Cardiac muscle cell (in vitro differentiated cells and primary cell): ENCODE measurements around the gene TADA1. TPM values are rescaled to one million over a fixed set of nuclear protein-coding genes. Genes with fewer than 3 reads are reported as not detected.
A peak's percentile ranks its signal among the peaks of the same experiment; 100 is the strongest.
"Not testable (repeated sequence)": the region's sequence is repeated elsewhere in the genome, so short reads cannot be mapped to it uniquely, and the experiment has no call there.

Experiments
- DNase-seq, 2 donors: peaks; one replicate each; pipeline versions ENCODE4 v3.0.0 to v3.0.0-alpha.2; 2010 to 2017; ENCODE audit warnings: low read depth in 1 of 2, low spot score in 1 of 2
- H3K27ac ChIP-seq: fragments of 200-600 bp; sonication (generic); 2 replicates; pipeline ENCODE4 v1.5.1; 2016
- H3K27me3 ChIP-seq: fragments of 200-600 bp; sonication (generic); 2 replicates; pipeline ENCODE4 v1.6.0; 2016; ENCODE audit warnings: control low read depth
- H3K36me3 ChIP-seq: fragments of 200-600 bp; sonication (generic); 2 replicates; pipeline ENCODE4 v1.5.1; 2016; ENCODE audit warnings: control low read depth
- H3K4me1 ChIP-seq: fragments of 200-600 bp; sonication (generic); 2 replicates; pipeline ENCODE4 v1.8.1; 2017; ENCODE audit warnings: low read depth, mild to moderate bottlenecking, mixed run types
- H3K4me3 ChIP-seq: fragments of 200-600 bp; sonication (generic); 2 replicates; pipeline ENCODE4 v1.5.1; 2016; ENCODE audit warnings: mild to moderate bottlenecking
- H3K9me3 ChIP-seq: fragments of 200-600 bp; sonication (generic); 2 replicates; pipeline ENCODE4 v1.5.1; 2017; ENCODE audit warnings: low read depth, mild to moderate bottlenecking, control low read depth
- polyA plus RNA-seq: library from polyadenylated mRNA; unstranded; fragments of >200 nt; fragmentation: Nextera tagmentation; extraction: Ambion mirVana; gene quantifications from 2 replicates; pipeline ENCODE4 v1.2.1, GENCODE V29; 2016
- total RNA-seq: library from RNA; depleted of rRNA; stranded (reverse); fragments of >200 nt; gene quantifications from 2 replicates; pipeline ENCODE4 v1.2.3, GENCODE V29; 2016
- TF ChIP-seq, protein P1 (sequence below): IDR thresholded peaks from 2 replicates; pipeline ENCODE4 v1.5.1; 2012; ENCODE audit warnings: low read depth, mild to moderate bottlenecking, low read length

The TADA1 gene
- total and polyA plus RNA-seq, 2 experiments from 2014 or later, result 15.9 to 18.3 TPM

DNA sequence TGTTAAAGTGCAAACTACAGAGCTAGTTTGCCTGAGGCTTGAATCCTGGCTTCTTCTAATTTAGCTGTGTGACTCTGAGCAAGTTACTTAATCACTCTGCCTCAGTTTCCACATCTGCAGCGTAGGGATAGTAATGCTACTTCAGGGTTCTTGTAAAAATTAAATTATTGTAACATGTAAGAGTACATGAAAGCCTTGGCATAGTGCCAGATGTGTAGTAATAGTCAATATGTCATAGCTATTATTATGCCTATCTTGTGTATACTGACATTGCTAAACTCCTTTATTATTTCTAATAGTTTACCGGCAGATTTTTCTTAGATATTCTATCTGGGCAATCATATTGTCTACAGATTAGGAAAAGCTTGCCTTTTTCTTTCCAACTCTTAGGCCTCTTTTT lies 6.8 kb upstream of the TADA1 start:
- no peaks in the 10 kb centered on the region for H3K4me1 ChIP-seq
- H3K27me3 ChIP-seq, result peaks cover 38% of the 10 kb centered on the region
- no peak for DNase-seq
- TF ChIP-seq, protein P1, sequence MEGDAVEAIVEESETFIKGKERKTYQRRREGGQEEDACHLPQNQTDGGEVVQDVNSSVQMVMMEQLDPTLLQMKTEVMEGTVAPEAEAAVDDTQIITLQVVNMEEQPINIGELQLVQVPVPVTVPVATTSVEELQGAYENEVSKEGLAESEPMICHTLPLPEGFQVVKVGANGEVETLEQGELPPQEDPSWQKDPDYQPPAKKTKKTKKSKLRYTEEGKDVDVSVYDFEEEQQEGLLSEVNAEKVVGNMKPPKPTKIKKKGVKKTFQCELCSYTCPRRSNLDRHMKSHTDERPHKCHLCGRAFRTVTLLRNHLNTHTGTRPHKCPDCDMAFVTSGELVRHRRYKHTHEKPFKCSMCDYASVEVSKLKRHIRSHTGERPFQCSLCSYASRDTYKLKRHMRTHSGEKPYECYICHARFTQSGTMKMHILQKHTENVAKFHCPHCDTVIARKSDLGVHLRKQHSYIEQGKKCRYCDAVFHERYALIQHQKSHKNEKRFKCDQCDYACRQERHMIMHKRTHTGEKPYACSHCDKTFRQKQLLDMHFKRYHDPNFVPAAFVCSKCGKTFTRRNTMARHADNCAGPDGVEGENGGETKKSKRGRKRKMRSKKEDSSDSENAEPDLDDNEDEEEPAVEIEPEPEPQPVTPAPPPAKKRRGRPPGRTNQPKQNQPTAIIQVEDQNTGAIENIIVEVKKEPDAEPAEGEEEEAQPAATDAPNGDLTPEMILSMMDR, result no peak
- H3K36me3 ChIP-seq, result no peaks in the 10 kb centered on the region
- no peak overlapping the region for H3K27ac ChIP-seq
- no peak overlapping the region for H3K4me3 ChIP-seq
- no peaks in the 10 kb centered on the region for H3K9me3 ChIP-seq

GRCh38 chr1:166878173-166878917 lies 2.3 kb upstream of the TADA1 start:
- H3K27me3 ChIP-seq, result peaks cover 16% of the 10 kb centered on the region
- H3K9me3 ChIP-seq, DNase-seq, H3K36me3 ChIP-seq, H3K27ac ChIP-seq, H3K4me3 ChIP-seq, H3K4me1 ChIP-seq: not testable (repeated sequence)

- H3K27ac ChIP-seq, result no peak overlapping the region
- no peaks in the 10 kb centered on the region for H3K9me3 ChIP-seq
- no peaks in the 10 kb centered on the region for H3K36me3 ChIP-seq
- DNase-seq, result no peak
- TF ChIP-seq, protein P1, result no peak
- H3K27me3 ChIP-seq, result no peaks in the 10 kb centered on the region
- H3K4me1 ChIP-seq, result no peaks in the 10 kb centered on the region
- H3K4me3 ChIP-seq, result peak overlapping the region; percentile 15
These were observed 425 bp upstream of the TADA1 start for GRCh38 chr1:166876540-166876838.

- Histone ChIP-seq H3K36me3 (no peaks in the 10 kb centered on the region), H3K9me3 (no peaks in the 10 kb centered on the region), H3K4me1 (peaks cover 4% of the 10 kb centered on the region), H3K27me3 (no peaks in the 10 kb centered on the region), H3K27ac (peak overlapping the region; percentile 96), H3K4me3 (peak overlapping the region; percentile 68)
- TF ChIP-seq, protein P1, result no peak
- DNase-seq, result no peak
These were observed 746 bp downstream of the TADA1 start for GRCh38 chr1:166875302-166875733.

- H3K4me3 ChIP-seq, result no peak overlapping the region
- no peak overlapping the region for H3K27ac ChIP-seq
- H3K4me1 ChIP-seq, result peaks cover 4% of the 10 kb centered on the region
- no peaks in the 10 kb centered on the region for H3K36me3 ChIP-seq
- TF ChIP-seq, protein P1, result no peak
- no peak for DNase-seq
- no peaks in the 10 kb centered on the region for H3K27me3 ChIP-seq
- H3K9me3 ChIP-seq, result no peaks in the 10 kb centered on the region
These were observed 1.6 kb downstream of the TADA1 start for GRCh38 chr1:166874464-166874863.

DNA sequence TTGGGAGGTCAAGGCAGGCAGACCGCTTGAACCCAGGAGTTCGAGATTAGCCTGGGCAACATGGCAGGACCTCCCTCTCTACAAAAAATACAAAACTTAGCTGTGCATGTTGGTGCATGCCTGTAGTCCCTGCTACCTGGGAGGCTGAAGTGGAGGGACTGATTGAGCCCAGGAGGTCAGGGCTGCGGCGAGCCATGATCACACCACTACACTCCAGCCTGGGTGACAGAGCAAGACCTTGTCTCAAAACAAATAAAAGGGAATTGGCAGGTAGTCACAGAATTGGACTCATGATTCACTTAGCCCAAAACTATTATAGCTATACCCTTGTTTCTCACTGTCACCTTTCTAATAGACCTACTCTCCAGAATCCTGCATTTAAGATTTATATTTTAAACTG lies 5.5 kb downstream of the TADA1 start:
- Histone ChIP-seq H3K9me3 (no peaks in the 10 kb centered on the region), H3K27me3 (no peaks in the 10 kb centered on the region), H3K4me3 (no peak overlapping the region), H3K27ac (peak overlapping the region; percentile 52), H3K4me1 (peaks cover 4% of the 10 kb centered on the region), H3K36me3 (peaks cover 5% of the 10 kb centered on the region)
- TF ChIP-seq, protein P1, result no peak
- DNase-seq, result no peak
